Ectodermal cell (in vitro differentiated cells): ENCODE data around the gene PPM1H.
"Not testable (repeated sequence)": the region's sequence is repeated elsewhere in the genome, so short reads cannot be mapped to it uniquely, and the experiment has no call there.

ENCODE experiments used
- H3K27ac ChIP-seq: 2 replicates; pipeline ENCODE4 v1.7.0; 2013; ENCODE audit warnings: mild to moderate bottlenecking, low read depth, low read length; ENCODE audit not compliant: insufficient read depth, poor library complexity, severe bottlenecking
- H3K27me3 ChIP-seq: 2 replicates; pipeline ENCODE4 v1.7.0; 2013; ENCODE audit warnings: mild to moderate bottlenecking, low read length; ENCODE audit not compliant: insufficient read depth, control insufficient read depth, poor library complexity, severe bottlenecking
- H3K36me3 ChIP-seq: one replicate; pipeline ENCODE4 v1.7.0; 2013; ENCODE audit warnings: low read length; ENCODE audit not compliant: control insufficient read depth, insufficient read depth
- H3K4me1 ChIP-seq: one replicate; pipeline ENCODE4 v1.7.0; 2013; ENCODE audit warnings: low read length; ENCODE audit not compliant: control insufficient read depth, insufficient read depth
- H3K4me3 ChIP-seq: 2 replicates; pipeline ENCODE4 v1.7.0; 2013; ENCODE audit warnings: low read depth, low read length, control low read depth; ENCODE audit not compliant: insufficient read depth
- H3K9me3 ChIP-seq: 2 replicates; pipeline ENCODE4 v1.7.0; 2013; ENCODE audit warnings: mild to moderate bottlenecking, low read length, moderate library complexity; ENCODE audit not compliant: control insufficient read depth
- WGBS, 2 experiments: methylation state at CpG; one replicate each; pipeline ENCODE4 v1.1.7; 2013; ENCODE audit warnings: missing lambda C conversion rate in 2 of 2; 5-methylcytosine and 5-hydroxymethylcytosine counted together

PPM1H gene

GRCh38 chr12:62947364-62947763, 12.4 kb upstream of the PPM1H start:
- Histone ChIP-seq H3K36me3 (no peaks in the 10 kb centered on the region), H3K27me3 (no peaks in the 10 kb centered on the region), H3K4me1 (no peaks in the 10 kb centered on the region), H3K9me3 (no peaks in the 10 kb centered on the region), H3K4me3 (no peak overlapping the region), H3K27ac (no peak overlapping the region)
- WGBS, 2 experiments: 93 to 95% methylated on average over 3 to 4 of the region's 5 CpGs

GRCh38 chr12:62943779-62944395, 8.9 kb upstream of the PPM1H start:
- Histone ChIP-seq H3K9me3 (no peaks in the 10 kb centered on the region), H3K27ac (no peak overlapping the region), H3K4me3 (no peak overlapping the region), H3K4me1 (no peaks in the 10 kb centered on the region), H3K36me3 (no peaks in the 10 kb centered on the region), H3K27me3 (no peaks in the 10 kb centered on the region)
- 93% methylated on average over 3 of the region's 3 CpGs for WGBS, 2 experiments

- H3K27me3 ChIP-seq, H3K4me1 ChIP-seq, H3K4me3 ChIP-seq, H3K9me3 ChIP-seq, H3K36me3 ChIP-seq, H3K27ac ChIP-seq: not testable (repeated sequence)
- WGBS, 2 experiments: 56 to 91% methylated on average over 1 to 3 of the region's 4 CpGs
Measured at GRCh38 chr12:62942316-62942715, 7.4 kb upstream of the PPM1H start.

GRCh38 chr12:62934239-62934798, 631 bp downstream of the PPM1H start:
- H3K9me3 ChIP-seq: no peaks in the 10 kb centered on the region

GRCh38 chr12:62933602-62934238, 1.2 kb downstream of the PPM1H start:
- peaks cover 28% of the 10 kb centered on the region for H3K27me3 ChIP-seq
- no peaks in the 10 kb centered on the region for H3K9me3 ChIP-seq
- H3K4me1 ChIP-seq: peaks cover 7% of the 10 kb centered on the region
- no peak overlapping the region for H3K27ac ChIP-seq
- no peaks in the 10 kb centered on the region for H3K36me3 ChIP-seq
- peak overlapping the region; percentile 47 for H3K4me3 ChIP-seq
- WGBS, 2 experiments: 0% methylated on average over 20 to 22 of the region's 24 CpGs

More at GRCh38 chr12:62934239-62934798, 631 bp downstream of the PPM1H start:
- WGBS, 2 experiments: 0% methylated on average over 45 to 46 of the region's 48 CpGs
- peak overlapping the region; percentile 47 for H3K4me3 ChIP-seq
- peaks cover 28% of the 10 kb centered on the region for H3K27me3 ChIP-seq
- no peaks in the 10 kb centered on the region for H3K36me3 ChIP-seq
- H3K4me1 ChIP-seq: peaks cover 7% of the 10 kb centered on the region
- no peak overlapping the region for H3K27ac ChIP-seq

- H3K27me3 ChIP-seq: peaks cover 28% of the 10 kb centered on the region
- no peaks in the 10 kb centered on the region for H3K36me3 ChIP-seq
- H3K4me3 ChIP-seq: peak overlapping the region; percentile 47
- peaks cover 7% of the 10 kb centered on the region for H3K4me1 ChIP-seq
- H3K9me3 ChIP-seq: no peaks in the 10 kb centered on the region
- H3K27ac ChIP-seq: no peak overlapping the region
- WGBS, 2 experiments: 1 to 2% methylated on average over 14 of the region's 15 CpGs
Measured at GRCh38 chr12:62933220-62933601, 1.7 kb downstream of the PPM1H start.

GRCh38 chr12:62931477-62931876, 3.5 kb downstream of the PPM1H start:
- Histone ChIP-seq H3K9me3 (no peaks in the 10 kb centered on the region), H3K4me1 (peaks cover 7% of the 10 kb centered on the region), H3K27me3 (peaks cover 28% of the 10 kb centered on the region), H3K27ac (no peak overlapping the region), H3K4me3 (no peak overlapping the region), H3K36me3 (no peaks in the 10 kb centered on the region)
- 87 to 100% methylated on average over 3 of the region's 3 CpGs for WGBS, 2 experiments

GRCh38 chr12:62930546-62931425, 4.2 kb downstream of the PPM1H start:
- Histone ChIP-seq H3K27me3 (peaks cover 28% of the 10 kb centered on the region), H3K27ac (no peak overlapping the region), H3K4me1 (peaks cover 7% of the 10 kb centered on the region), H3K36me3 (no peaks in the 10 kb centered on the region), H3K9me3 (no peaks in the 10 kb centered on the region), H3K4me3 (no peak overlapping the region)
- WGBS, 2 experiments: 42 to 66% methylated on average over 4 to 5 of the region's 5 CpGs

GRCh38 chr12:62928632-62929031, 6.3 kb downstream of the PPM1H start:
- WGBS, 2 experiments: 50 to 66% methylated on average over 1 to 2 of the region's 2 CpGs
- H3K27me3 ChIP-seq: peaks cover 11% of the 10 kb centered on the region
- H3K4me1 ChIP-seq: peaks cover under 1% of the 10 kb centered on the region
- no peaks in the 10 kb centered on the region for H3K36me3 ChIP-seq
- no peaks in the 10 kb centered on the region for H3K9me3 ChIP-seq
- no peak overlapping the region for H3K27ac ChIP-seq
- H3K4me3 ChIP-seq: no peak overlapping the region

- no peaks in the 10 kb centered on the region for H3K9me3 ChIP-seq
- H3K27me3 ChIP-seq: no peaks in the 10 kb centered on the region
- H3K4me1 ChIP-seq: no peaks in the 10 kb centered on the region
- H3K27ac ChIP-seq: no peak overlapping the region
- H3K36me3 ChIP-seq: no peaks in the 10 kb centered on the region
- WGBS, 2 experiments: 80 to 100% methylated on average over 1 of the region's 1 CpG
- no peak overlapping the region for H3K4me3 ChIP-seq
Measured at GRCh38 chr12:62925680-62926079, 9.3 kb downstream of the PPM1H start.
